Gastroesophageal sphincter (tissue), 4 donors: ENCODE results near the gene LIX1L. TPM values are rescaled to one million over a fixed set of nuclear protein-coding genes. Genes with fewer than 3 reads are reported as not detected.

Experiments
- ATAC-seq: fragments of 150-250 bp; one replicate; pipeline ENCODE4 v1.9.1; 2016; ENCODE audit warnings: mild to moderate bottlenecking, moderate library complexity
- H3K27ac ChIP-seq, 4 donors: fragments of 200-600 bp; sonication (generic) in 3 of 4; 1 replicate in 3 of 4; 2 replicates in 1 of 4; pipeline ENCODE4 v1.5.1; 2016 to 2019
- H3K27me3 ChIP-seq: fragments of 200-600 bp; sonication (generic); one replicate; pipeline ENCODE4 v1.5.1; 2019
- H3K36me3 ChIP-seq, 2 donors: fragments of 200-600 bp; sonication (generic); one replicate each; pipeline ENCODE4 v1.5.1; 2019; ENCODE audit warnings: control low read depth in 1 of 2
- H3K4me1 ChIP-seq, 3 donors: fragments of 200-600 bp; sonication (generic); 1 replicate in 2 of 3; 2 replicates in 1 of 3; pipeline ENCODE4 v1.5.1; 2016 to 2019; ENCODE audit warnings: control low read depth in 2 of 3
- H3K4me3 ChIP-seq, 2 donors: fragments of 200-600 bp; sonication (generic); one replicate each; pipeline ENCODE4 v1.5.1; 2019; ENCODE audit warnings: mild to moderate bottlenecking in 1 of 2, moderate library complexity in 1 of 2
- H3K9me3 ChIP-seq, 3 donors: fragments of 200-600 bp; sonication (generic); one replicate each; pipeline ENCODE4 v1.5.1; 2017 to 2019; ENCODE audit warnings: control low read depth in 2 of 3
- CTCF ChIP-seq, 4 experiments: fragments of 200-600 bp in 2 of 4; fragments of 450-650 bp in 2 of 4; sonication (generic) in 1 of 4; IDR thresholded peaks; one replicate each; pipeline ENCODE4 v1.5.1; 2017 to 2019; ENCODE audit warnings: antibody characterized with exemption in 4 of 4, mild to moderate bottlenecking in 2 of 4, moderate library complexity in 2 of 4
- EP300 ChIP-seq: sonication (generic); formaldehyde crosslinking; IDR thresholded peaks from one replicate; pipeline ENCODE4 v1.6.1; 2017; ENCODE audit warnings: antibody characterized with exemption, mild to moderate bottlenecking
- POLR2A ChIP-seq, 2 donors: fragments of 450-650 bp; IDR thresholded peaks; one replicate each; pipeline ENCODE4 v1.6.1; 2017; ENCODE audit warnings: antibody characterized with exemption in 2 of 2, mild to moderate bottlenecking in 2 of 2, moderate library complexity in 1 of 2
- POLR2AphosphoS5 ChIP-seq: sonication (generic); formaldehyde crosslinking; IDR thresholded peaks from one replicate; pipeline ENCODE4 v1.6.1; 2017; ENCODE audit warnings: antibody characterized with exemption
- WGBS, 2 donors: methylation state at CpG; one replicate each; pipeline ENCODE4 v1.1.5; 2018; ENCODE audit warnings: low coverage in 1 of 2; 5-methylcytosine and 5-hydroxymethylcytosine counted together
- total RNA-seq, 4 donors: library from RNA; depleted of rRNA; stranded (reverse); fragments of >200 nt; gene quantifications; one replicate each; pipeline ENCODE4 v1.1.0, GENCODE V29; 2016

LIX1L gene
- total RNA-seq, 4 donors from 2014 or later: 37.8 to 53.5 (median 45.3) TPM

DNA sequence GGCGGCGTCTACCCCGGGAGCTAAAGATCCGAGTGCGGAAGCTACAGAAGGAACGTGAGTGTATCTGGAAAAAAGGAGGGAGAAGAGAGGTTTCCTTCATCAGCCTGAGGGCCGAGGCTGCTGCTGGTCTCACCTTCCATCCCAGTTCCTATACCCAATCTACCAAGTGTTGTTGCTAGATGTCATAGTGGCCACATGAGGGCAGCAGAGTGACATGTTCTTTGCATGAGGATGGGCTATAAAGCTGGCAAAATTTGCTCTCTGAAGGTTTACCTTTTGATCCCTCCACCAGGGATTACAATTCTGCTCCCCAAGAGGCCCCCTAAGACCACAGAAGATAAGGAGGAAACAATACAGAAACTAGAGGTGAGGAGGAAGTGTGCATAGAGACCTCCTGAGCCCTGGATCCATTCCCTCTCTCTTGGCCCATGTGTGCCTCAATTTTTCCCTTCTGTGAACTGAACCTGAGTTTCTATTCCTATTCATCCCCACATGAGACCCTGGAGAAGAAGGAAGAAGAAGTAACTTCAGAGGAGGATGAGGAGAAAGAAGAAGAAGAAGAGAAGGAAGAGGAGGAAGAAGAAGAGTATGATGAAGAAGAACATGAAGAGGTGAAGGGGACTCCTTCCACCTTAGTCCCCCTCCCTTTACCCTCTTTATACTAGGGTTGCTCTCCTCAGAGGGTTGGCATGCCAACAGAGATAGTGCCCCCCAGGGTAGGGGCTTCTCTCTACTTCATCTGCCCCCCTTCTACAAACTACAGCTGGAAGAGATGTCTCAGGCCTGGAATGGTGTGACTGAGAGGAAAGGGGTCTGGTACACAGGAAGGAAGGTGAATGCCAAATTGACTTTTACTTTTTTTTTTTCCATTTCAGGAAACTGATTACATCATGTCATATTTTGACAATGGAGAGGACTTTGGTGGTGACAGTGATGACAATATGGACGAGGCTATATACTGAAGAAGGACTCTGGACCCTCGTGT, 20.0 kb upstream of the LIX1L start:
- 14 to 46% methylated on average over 2 to 5 of the region's 9 CpGs for WGBS, 2 donors
- Histone ChIP-seq H3K27ac (peak overlapping the region; percentile 93 to 99 (median 95)), H3K4me3 (peak overlapping the region in 1 of 2 donors; percentile 30), H3K36me3 (peaks cover 0 to 17% of the 10 kb centered on the region in 2 donors), H3K9me3 (no peaks in the 10 kb centered on the region), H3K27me3 (no peaks in the 10 kb centered on the region), H3K4me1 (peaks cover 35 to 57% (median 47%) of the 10 kb centered on the region in 3 donors)
- peak; percentile 33 for ATAC-seq
- peak; percentile 72 for TF ChIP-seq POLR2AphosphoS5
- TF ChIP-seq EP300: no peak
- TF ChIP-seq CTCF (IDR thresholded peaks at IDR 0.05): peak; percentile 83 to 97 (median 91)
- no peak for TF ChIP-seq POLR2A (IDR thresholded peaks at IDR 0.05)

- Histone ChIP-seq H3K27ac (peak overlapping the region; percentile 93 to 99 (median 95)), H3K9me3 (no peaks in the 10 kb centered on the region), H3K4me3 (no peak overlapping the region), H3K4me1 (peaks cover 29 to 49% (median 40%) of the 10 kb centered on the region in 3 donors), H3K36me3 (peaks cover 0 to 17% of the 10 kb centered on the region in 2 donors), H3K27me3 (no peaks in the 10 kb centered on the region)
- no peak for ATAC-seq
- WGBS, 2 donors: 66 to 90% methylated on average over 2 to 5 of the region's 5 CpGs
- TF ChIP-seq CTCF (IDR thresholded peaks at IDR 0.05) (no peak), POLR2AphosphoS5 (no peak), POLR2A (IDR thresholded peaks at IDR 0.05) (no peak), EP300 (no peak)
Measured at GRCh38 chr1:145977016-145977415, 19.2 kb upstream of the LIX1L start.

- no peaks in the 10 kb centered on the region for H3K9me3 ChIP-seq
- no peak overlapping the region for H3K4me3 ChIP-seq
- H3K36me3 ChIP-seq: peaks cover 0 to 17% of the 10 kb centered on the region in 2 donors
- H3K27ac ChIP-seq: no peak overlapping the region
- ATAC-seq: no peak
- no peaks in the 10 kb centered on the region for H3K27me3 ChIP-seq
- H3K4me1 ChIP-seq: peaks cover 20 to 31% (median 22%) of the 10 kb centered on the region in 3 donors
- no peak for TF ChIP-seq POLR2AphosphoS5
- no peak for TF ChIP-seq POLR2A (IDR thresholded peaks at IDR 0.05)
- TF ChIP-seq EP300: no peak
- TF ChIP-seq CTCF (IDR thresholded peaks at IDR 0.05): no peak
- WGBS, 2 donors: 71 to 83% methylated on average over 2 to 4 of the region's 4 CpGs
Measured at GRCh38 chr1:145975216-145975615, 17.4 kb upstream of the LIX1L start.

GRCh38 chr1:145974721-145975120, 16.9 kb upstream of the LIX1L start:
- Histone ChIP-seq H3K36me3 (peaks cover 0 to 17% of the 10 kb centered on the region in 2 donors), H3K9me3 (no peaks in the 10 kb centered on the region), H3K27ac (no peak overlapping the region), H3K4me3 (no peak overlapping the region), H3K4me1 (peaks cover 17 to 26% (median 19%) of the 10 kb centered on the region in 3 donors), H3K27me3 (no peaks in the 10 kb centered on the region)
- TF ChIP-seq CTCF (IDR thresholded peaks at IDR 0.05) (no peak), POLR2AphosphoS5 (no peak), POLR2A (IDR thresholded peaks at IDR 0.05) (no peak), EP300 (no peak)
- 66 to 100% methylated on average over 1 to 7 of the region's 7 CpGs for WGBS, 2 donors
- ATAC-seq: no peak
